22Rv1 (cell line): ENCODE measurements around the gene DAP.

ENCODE experiments used
- H3K27ac ChIP-seq: fragments of 450-650 bp; 2 replicates; pipeline ENCODE4 v1.5.1; 2017
- CTCF ChIP-seq: fragments of 450-650 bp; IDR thresholded peaks from 2 replicates; pipeline ENCODE4 v1.5.1; 2017; ENCODE audit warnings: mild to moderate bottlenecking
- ZFX ChIP-seq: fragments of 450-650 bp; IDR thresholded peaks from 2 replicates; pipeline ENCODE4 v1.6.1; 2017; ENCODE audit warnings: antibody characterized with exemption, borderline replicate concordance

Gene DAP

DNA sequence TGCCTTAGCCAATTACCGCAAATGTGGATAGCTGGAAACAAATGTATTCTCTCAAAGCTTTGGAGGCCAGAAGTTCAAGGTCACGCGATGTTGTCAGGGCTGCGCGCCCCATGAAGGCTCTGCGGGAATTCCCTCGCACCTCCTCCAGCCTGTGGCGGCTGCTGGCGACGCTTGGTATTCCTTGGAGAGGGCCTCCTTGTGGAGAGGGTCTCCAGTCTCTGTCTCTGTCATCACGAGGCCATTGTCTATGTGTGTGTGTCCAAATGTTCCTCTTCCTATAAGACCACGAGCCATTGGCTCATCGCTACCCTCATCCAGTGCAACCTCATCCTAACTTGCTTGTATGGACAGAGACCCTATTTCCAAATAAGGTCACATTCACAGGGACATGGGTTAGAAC lies 99.6 kb downstream of the DAP start:
- TF ChIP-seq ZFX: no peak
- no peak for TF ChIP-seq CTCF
- no peak overlapping the region for H3K27ac ChIP-seq

DNA sequence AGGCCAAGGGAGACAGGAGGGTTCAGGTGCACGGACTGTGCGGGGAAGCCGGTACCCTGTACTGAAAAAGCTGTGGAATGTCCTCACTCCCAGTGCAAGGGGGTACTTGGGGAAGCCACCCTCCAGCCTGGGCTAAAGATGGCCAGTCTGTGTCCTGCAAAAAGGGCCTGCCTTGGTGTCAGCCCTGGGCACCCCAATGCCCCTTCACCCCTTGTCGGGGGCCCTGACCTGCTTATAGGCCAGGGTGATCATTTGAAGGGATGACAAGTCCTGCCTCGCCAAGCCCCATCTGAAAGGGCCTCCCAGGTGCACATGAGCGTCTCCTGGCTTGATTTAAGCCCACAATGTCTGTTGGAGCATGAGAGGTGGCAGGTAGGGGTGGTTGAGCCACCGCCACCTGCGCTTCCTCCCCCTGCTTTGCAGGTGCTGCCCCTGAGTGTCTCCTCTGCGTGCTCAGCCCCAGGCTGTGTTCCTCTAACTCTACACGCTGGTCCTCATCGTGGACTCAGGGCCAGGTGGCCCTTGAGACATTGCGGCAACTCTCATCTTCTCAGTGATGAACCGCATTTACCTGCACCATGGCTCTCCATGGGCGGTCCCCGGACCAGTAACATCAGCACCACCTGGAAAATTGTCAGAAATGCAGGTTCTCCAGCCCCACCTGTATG lies 100.2 kb downstream of the DAP start:
- no peak overlapping the region for H3K27ac ChIP-seq
- TF ChIP-seq ZFX (no peak), CTCF (no peak)

DNA sequence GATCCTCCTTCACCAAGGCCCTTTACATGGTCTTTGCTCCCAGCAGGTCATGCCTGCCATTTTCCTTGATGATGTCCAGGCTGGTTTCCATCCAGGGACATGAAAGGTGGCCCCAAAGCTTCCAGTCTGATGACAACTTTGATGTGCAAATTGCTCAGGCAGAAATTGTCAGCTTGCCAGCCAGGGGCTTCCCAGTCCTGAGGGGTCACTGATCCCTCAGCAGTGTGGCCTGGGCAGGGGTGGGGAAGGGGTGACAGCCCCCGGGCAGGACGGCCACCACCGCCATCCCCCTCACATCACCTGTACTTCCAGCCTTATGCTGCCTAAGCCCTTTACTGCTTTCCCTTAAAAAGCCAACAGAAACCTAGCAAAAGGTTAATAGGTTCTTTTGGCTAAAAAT lies 100.9 kb downstream of the DAP start:
- TF ChIP-seq ZFX (no peak), CTCF (no peak)
- no peak overlapping the region for H3K27ac ChIP-seq

DNA sequence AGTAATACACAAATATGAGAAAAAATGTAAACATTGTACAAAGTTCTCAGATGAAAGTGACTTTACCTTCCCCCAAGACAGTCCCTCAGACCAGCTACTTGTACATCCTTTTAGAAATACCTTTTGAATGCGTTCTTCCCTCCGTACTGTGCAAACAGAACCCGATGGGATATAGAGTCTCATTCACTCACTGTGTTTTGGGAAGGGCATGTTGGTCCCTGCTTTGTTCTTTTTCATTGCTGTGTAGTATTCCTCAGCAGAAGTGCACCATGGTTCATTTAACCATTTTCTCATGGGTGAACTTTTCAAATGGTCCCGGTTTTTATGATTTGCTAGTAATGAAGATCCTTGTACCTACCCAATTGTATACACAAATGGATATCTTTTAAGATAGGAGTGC lies 102.8 kb downstream of the DAP start:
- TF ChIP-seq ZFX: no peak
- TF ChIP-seq CTCF: no peak
- H3K27ac ChIP-seq: no peak overlapping the region

- TF ChIP-seq ZFX (no peak), CTCF (no peak)
- no peak overlapping the region for H3K27ac ChIP-seq
These were observed 104.8 kb downstream of the DAP start for GRCh38 chr5:10655972-10656830.

- H3K27ac ChIP-seq: no peak overlapping the region
- TF ChIP-seq CTCF (no peak), ZFX (no peak)
These were observed 105.7 kb downstream of the DAP start for GRCh38 chr5:10655161-10655971.
